K562 (cell line): Measurements from ENCODE around the gene CHCHD1. TPM values are rescaled to one million over a fixed set of nuclear protein-coding genes. Genes with fewer than 3 reads are reported as not detected.
A peak's percentile ranks its signal among the peaks of the same experiment; 100 is the strongest.

Experiments used
- ADNP ChIP-seq: fragments of 200-800 bp; sonication (Bioruptor generic); IDR thresholded peaks from 2 replicates; pipeline ENCODE4 v1.6.1; 2016; ENCODE audit warnings: missing genetic modification characterization, missing compliant biosample characterization
- CSDE1 ChIP-seq, 2 experiments: fragments of 450-650 bp; IDR thresholded peaks; 2 replicates each; pipeline ENCODE4 v1.6.1; 2016; ENCODE audit warnings: mild to moderate bottlenecking in 1 of 2
- PCBP1 ChIP-seq: fragments of 200-400 bp; formaldehyde crosslinking; IDR thresholded peaks from 2 replicates; pipeline ENCODE4 v1.6.1; 2018; ENCODE audit warnings: mild to moderate bottlenecking, low read depth, low read length; ENCODE audit not compliant: poor library complexity, severe bottlenecking
- POLR2AphosphoS2 ChIP-seq: IDR thresholded peaks from 2 replicates; pipeline ENCODE4 v1.6.1; 2012; ENCODE audit warnings: low read length, improper control_type of control experiment
- SETDB1 ChIP-seq: IDR thresholded peaks from one replicate; pipeline ENCODE4 v1.6.1; 2012; ENCODE audit warnings: low read length, control low read depth, inconsistent platforms
- TCF7L2 ChIP-seq: fragments of 150-350 bp; IDR thresholded peaks from 2 replicates; pipeline ENCODE4 v1.6.1; 2016; ENCODE audit warnings: low read depth, mild to moderate bottlenecking, low read length, moderate library complexity
- U2AF1 ChIP-seq: fragments of 200-400 bp; formaldehyde crosslinking; optimal IDR thresholded peaks from 2 replicates; pipeline ENCODE3; 2017; ENCODE audit warnings: mild to moderate bottlenecking, low read depth, low read length, moderate library complexity
- ZBTB43 ChIP-seq: sonication (generic); formaldehyde crosslinking; IDR thresholded peaks from 2 replicates; pipeline ENCODE4 v1.8.0; 2023; ENCODE audit warnings: mild to moderate bottlenecking, missing genetic modification reagents
- ZNF146 ChIP-seq: IDR thresholded peaks from one replicate; pipeline ENCODE4 v1.6.1; 2018; ENCODE audit warnings: missing compliant biosample characterization; ENCODE audit not compliant: unreplicated experiment
- ZNF224 ChIP-seq: sonication (generic); formaldehyde crosslinking; IDR thresholded peaks from 2 replicates; pipeline ENCODE4 v1.8.0; 2022; ENCODE audit warnings: mild to moderate bottlenecking, missing genetic modification reagents
- ZNF41 ChIP-seq: fragments of 250-450 bp; sonication (Bioruptor Pico); conservative IDR thresholded peaks from 2 replicates; pipeline ENCODE4 v1.4.0; 2020; ENCODE audit warnings: mild to moderate bottlenecking
- polyA plus RNA-seq, 8 experiments: library from polyadenylated mRNA; depleted of rRNA in 4 of 8; stranded (reverse) in 5 of 8; unstranded in 3 of 8; fragments of >200 nt; fragmentation: Nextera tagmentation in 2 of 8; fragmentation: Illumina TruSeq in 1 of 8; extraction: Ambion mirVana in 2 of 8; extraction: Trizol in 1 of 8; gene quantifications; 2 replicates each; pipeline versions ENCODE4 v1.2.1 to v1.2.3, GENCODE V29; 2011 to 2014; ENCODE audit warnings: inconsistent platforms in 1 of 8, missing spikeins in 1 of 8
- total RNA-seq, 7 experiments: library from RNA; depleted of rRNA in 6 of 7; stranded (reverse); fragments of >200 nt in 6 of 7; fragmentation: Illumina TruSeq in 2 of 7; extraction: Trizol in 2 of 7; gene quantifications; 2 replicates each; pipeline versions ENCODE4 v1.2.1 to v1.2.3, GENCODE V29; 2011 to 2021; ENCODE audit warnings: low replicate concordance in 1 of 7
- TF ChIP-seq, protein P1 (sequence below), 2 experiments: fragments of 450-650 bp in 1 of 2; sonication (generic) in 1 of 2; formaldehyde crosslinking in 1 of 2; IDR thresholded peaks; 2 replicates each; pipeline versions ENCODE4 v1.7.1 to v1.9.0; 2016 to 2022; ENCODE audit warnings: inconsistent platforms in 1 of 2, mild to moderate bottlenecking in 1 of 2, missing genetic modification reagents in 1 of 2
- TF ChIP-seq, protein P2 (sequence below): fragments of 450-650 bp; formaldehyde crosslinking; IDR thresholded peaks from 2 replicates; pipeline ENCODE4 v1.4.0; 2020; ENCODE audit warnings: mild to moderate bottlenecking, moderate library complexity
- TF ChIP-seq, protein P3 (sequence below): fragments of 450-650 bp; IDR thresholded peaks from 2 replicates; pipeline ENCODE4 v1.6.1; 2018; ENCODE audit warnings: mild to moderate bottlenecking, low read depth; ENCODE audit not compliant: partially characterized antibody

Gene CHCHD1
- total and polyA plus RNA-seq, 9 of the 15 experiments (the other 6 are each of a cell fraction or from before 2014, with no cell fraction given), result 52.9 to 126 (median 83.4) TPM

DNA sequence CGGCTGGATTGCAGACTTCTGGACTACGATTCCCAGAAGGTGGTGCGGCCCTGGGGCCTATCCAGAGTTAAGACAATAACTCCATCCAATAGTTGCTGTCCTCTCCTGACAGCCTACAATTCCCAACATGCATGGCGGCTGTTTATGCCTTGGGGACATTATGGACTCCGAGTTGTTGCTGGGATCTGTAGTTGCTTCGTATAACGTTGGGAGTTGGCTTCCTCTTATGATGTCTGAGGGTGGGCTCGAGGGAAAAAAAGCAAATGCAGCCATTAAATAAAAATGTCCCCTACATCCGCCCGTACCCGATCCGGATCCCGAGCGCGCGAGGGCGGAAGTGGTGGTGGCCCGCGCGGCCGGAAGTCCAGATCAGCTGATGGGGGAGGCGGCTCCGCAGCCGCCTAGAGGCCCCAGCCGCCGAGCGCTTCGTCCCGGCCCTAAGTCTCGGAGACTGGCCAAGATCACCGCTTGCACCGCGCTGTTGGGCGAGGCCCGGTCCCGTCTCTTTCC is 3.4 kb downstream of the CHCHD1 start, which contains the start of gene ZSWIM8 (continued):
- TF ChIP-seq, protein P1, sequence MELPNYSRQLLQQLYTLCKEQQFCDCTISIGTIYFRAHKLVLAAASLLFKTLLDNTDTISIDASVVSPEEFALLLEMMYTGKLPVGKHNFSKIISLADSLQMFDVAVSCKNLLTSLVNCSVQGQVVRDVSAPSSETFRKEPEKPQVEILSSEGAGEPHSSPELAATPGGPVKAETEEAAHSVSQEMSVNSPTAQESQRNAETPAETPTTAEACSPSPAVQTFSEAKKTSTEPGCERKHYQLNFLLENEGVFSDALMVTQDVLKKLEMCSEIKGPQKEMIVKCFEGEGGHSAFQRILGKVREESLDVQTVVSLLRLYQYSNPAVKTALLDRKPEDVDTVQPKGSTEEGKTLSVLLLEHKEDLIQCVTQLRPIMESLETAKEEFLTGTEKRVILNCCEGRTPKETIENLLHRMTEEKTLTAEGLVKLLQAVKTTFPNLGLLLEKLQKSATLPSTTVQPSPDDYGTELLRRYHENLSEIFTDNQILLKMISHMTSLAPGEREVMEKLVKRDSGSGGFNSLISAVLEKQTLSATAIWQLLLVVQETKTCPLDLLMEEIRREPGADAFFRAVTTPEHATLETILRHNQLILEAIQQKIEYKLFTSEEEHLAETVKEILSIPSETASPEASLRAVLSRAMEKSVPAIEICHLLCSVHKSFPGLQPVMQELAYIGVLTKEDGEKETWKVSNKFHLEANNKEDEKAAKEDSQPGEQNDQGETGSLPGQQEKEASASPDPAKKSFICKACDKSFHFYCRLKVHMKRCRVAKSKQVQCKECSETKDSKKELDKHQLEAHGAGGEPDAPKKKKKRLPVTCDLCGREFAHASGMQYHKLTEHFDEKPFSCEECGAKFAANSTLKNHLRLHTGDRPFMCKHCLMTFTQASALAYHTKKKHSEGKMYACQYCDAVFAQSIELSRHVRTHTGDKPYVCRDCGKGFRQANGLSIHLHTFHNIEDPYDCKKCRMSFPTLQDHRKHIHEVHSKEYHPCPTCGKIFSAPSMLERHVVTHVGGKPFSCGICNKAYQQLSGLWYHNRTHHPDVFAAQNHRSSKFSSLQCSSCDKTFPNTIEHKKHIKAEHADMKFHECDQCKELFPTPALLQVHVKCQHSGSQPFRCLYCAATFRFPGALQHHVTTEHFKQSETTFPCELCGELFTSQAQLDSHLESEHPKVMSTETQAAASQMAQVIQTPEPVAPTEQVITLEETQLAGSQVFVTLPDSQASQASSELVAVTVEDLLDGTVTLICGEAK (IDR thresholded peaks at IDR 0.05), result peak; percentile 98
- TF ChIP-seq, protein P1 (CRISPR knock-in tag; IDR thresholded peaks at IDR 0.05), result no peak
- TF ChIP-seq SETDB1 (no peak), CSDE1 (IDR thresholded peaks at IDR 0.05) (no peak), PCBP1 (peak; percentile 70), POLR2AphosphoS2 (peak; percentile 94), ADNP (no peak), ZNF146 (CRISPR knock-in tag) (no peak), ZNF224 (CRISPR knock-in tag) (no peak), ZNF41 (CRISPR knock-in tag) (no peak), TCF7L2 (no peak), U2AF1 (no peak), ZBTB43 (CRISPR knock-in tag) (no peak)
- TF ChIP-seq, protein P2, sequence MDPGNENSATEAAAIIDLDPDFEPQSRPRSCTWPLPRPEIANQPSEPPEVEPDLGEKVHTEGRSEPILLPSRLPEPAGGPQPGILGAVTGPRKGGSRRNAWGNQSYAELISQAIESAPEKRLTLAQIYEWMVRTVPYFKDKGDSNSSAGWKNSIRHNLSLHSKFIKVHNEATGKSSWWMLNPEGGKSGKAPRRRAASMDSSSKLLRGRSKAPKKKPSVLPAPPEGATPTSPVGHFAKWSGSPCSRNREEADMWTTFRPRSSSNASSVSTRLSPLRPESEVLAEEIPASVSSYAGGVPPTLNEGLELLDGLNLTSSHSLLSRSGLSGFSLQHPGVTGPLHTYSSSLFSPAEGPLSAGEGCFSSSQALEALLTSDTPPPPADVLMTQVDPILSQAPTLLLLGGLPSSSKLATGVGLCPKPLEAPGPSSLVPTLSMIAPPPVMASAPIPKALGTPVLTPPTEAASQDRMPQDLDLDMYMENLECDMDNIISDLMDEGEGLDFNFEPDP, result no peak
- TF ChIP-seq, protein P3, sequence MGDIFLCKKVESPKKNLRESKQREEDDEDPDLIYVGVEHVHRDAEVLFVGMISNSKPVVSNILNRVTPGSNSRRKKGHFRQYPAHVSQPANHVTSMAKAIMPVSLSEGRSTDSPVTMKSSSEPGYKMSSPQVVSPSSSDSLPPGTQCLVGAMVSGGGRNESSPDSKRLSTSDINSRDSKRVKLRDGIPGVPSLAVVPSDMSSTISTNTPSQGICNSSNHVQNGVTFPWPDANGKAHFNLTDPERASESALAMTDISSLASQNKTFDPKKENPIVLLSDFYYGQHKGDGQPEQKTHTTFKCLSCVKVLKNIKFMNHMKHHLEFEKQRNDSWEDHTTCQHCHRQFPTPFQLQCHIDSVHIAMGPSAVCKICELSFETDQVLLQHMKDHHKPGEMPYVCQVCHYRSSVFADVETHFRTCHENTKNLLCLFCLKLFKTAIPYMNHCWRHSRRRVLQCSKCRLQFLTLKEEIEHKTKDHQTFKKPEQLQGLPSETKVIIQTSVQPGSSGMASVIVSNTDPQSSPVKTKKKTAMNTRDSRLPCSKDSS, result no peak
